ENCODE results near the gene GGA1. TPM values are rescaled to one million over a fixed set of nuclear protein-coding genes. Genes with fewer than 3 reads are reported as not detected.
A peak's percentile ranks its signal among the peaks of the same experiment; 100 is the strongest.

Gene GGA1
- polyA plus RNA-seq, 1 of the 3 experiments (the other 2 are of a cell fraction): 81.1 TPM

GRCh38 chr22:37681001-37681424, 72.4 kb downstream of the GGA1 start (continued):
- no peak for TF ChIP-seq REST (IDR thresholded peaks at IDR 0.05; ENCODE audit: low read depth, low read length)
- TF ChIP-seq RFX5 (IDR thresholded peaks at IDR 0.05; ENCODE audit: low read length): no peak
- no peak for TF ChIP-seq TEAD4 (IDR thresholded peaks at IDR 0.05; ENCODE audit: borderline replicate concordance, insufficient read depth)

GRCh38 chr22:37681556-37682049, 73.0 kb downstream of the GGA1 start:
- POLR2A ChIA-PET: interaction anchor here (0.6 to 2.0 kb wide), 7 partner anchors 10 to 73 kb away, joined by 3 to 6 read pairs (median 4); no protein-coding TSS in a partner anchor
- WGBS (ENCODE audit: low lambda C conversion rate): 12% methylated on average over 4 of the region's 6 CpGs
- H2AFZ ChIP-seq (ENCODE audit: low read depth): no peak overlapping the region
- TF ChIP-seq EZH2phosphoT487 (IDR thresholded peaks at IDR 0.05; ENCODE audit: borderline replicate concordance, low read depth) (no peak), RAD21 (IDR thresholded peaks at IDR 0.05; ENCODE audit: low read length) (peak; percentile 86), SMC3 (IDR thresholded peaks at IDR 0.05; ENCODE audit: low read depth, low read length) (peak; percentile 96), TCF12 (IDR thresholded peaks at IDR 0.05) (0 out of 2 replicates have a peak, but pooled peaks have one; percentile 1), IRF3 (IDR thresholded peaks at IDR 0.05; ENCODE audit: low read depth, low read length) (no peak), USF1 (IDR thresholded peaks at IDR 0.05; ENCODE audit: borderline replicate concordance, low read depth) (no peak), GABPA (IDR thresholded peaks at IDR 0.05; ENCODE audit: low read depth) (0 out of 2 replicates have a peak, but pooled peaks have one; percentile 8), CTCF (IDR thresholded peaks at IDR 0.05) (peak; percentile 89), MAX (IDR thresholded peaks at IDR 0.05; ENCODE audit: low read depth) (peak; percentile 62), ELF1 (IDR thresholded peaks at IDR 0.05) (no peak)
- peaks cover 55% of the 10 kb centered on the region for H3F3A ChIP-seq (replicated peaks; ENCODE audit: insufficient read depth)
- H3K36me3 ChIP-seq (replicated peaks in 1 of 2; ENCODE audit: control insufficient read depth in 1 of 2, insufficient read depth in 2 of 2, low read length in 1 of 2): peaks cover 17 to 25% of the 10 kb centered on the region in 2 experiments
- peak overlapping the region in 1 of 2 experiments; percentile 94; a peak in 2 of 4 replicates for H3K27ac ChIP-seq (ENCODE audit: low read depth in 2 of 2, low read length in 1 of 2)
- H3K4me1 ChIP-seq (ENCODE audit: control insufficient read depth in 1 of 2, insufficient read depth in 2 of 2, low read depth in 1 of 2, low read length in 1 of 2): peaks cover 6 to 10% of the 10 kb centered on the region in 2 experiments; a peak in 2 of 4 replicates
- H3K27me3 ChIP-seq (ENCODE audit: insufficient read depth): no peaks in the 10 kb centered on the region
- peak overlapping the region in 1 of 2 experiments; percentile 35; a peak in 1 of 4 replicates for H3K4me3 ChIP-seq (ENCODE audit: low read depth in 2 of 2, low read length in 1 of 2)
- H3K9ac ChIP-seq: no peak overlapping the region
- H4K20me1 ChIP-seq (ENCODE audit: insufficient read depth): peaks cover 45% of the 10 kb centered on the region
- H3K9me2 ChIP-seq: no peaks in the 10 kb centered on the region
- CTCF ChIA-PET: interaction anchor here (0.6 to 44.3 kb wide), 27 partner anchors 10 to 225 kb away, joined by 3 to 898 read pairs (median 5); partner anchors contain the start of genes GGA1, MICALL1, PDXP and SH3BP1
- no peaks in the 10 kb centered on the region for H3K9me3 ChIP-seq
- peaks cover 28% of the 10 kb centered on the region for H3K79me2 ChIP-seq (ENCODE audit: insufficient read depth)
- peak; percentile 82 for DNase-seq
- no peak overlapping the region; the same call in 1 of the 2 replicates for H3K4me2 ChIP-seq

Small RNA genes within 50 kb of the gene (small RNA-seq; reads per million reads assigned to genes)
- 0 reads per million in 7 experiments for gene RF00017
- 0 reads per million in 7 experiments for gene RN7SL385P

Other genes starting within 250 kb of the GGA1 start
- 2.4 and 2.8 TPM in 2 replicates for gene ELFN2, start 181.4 kb upstream of the GGA1 start, polyA plus RNA-seq (2012; rRNA removed)
- gene MFNG, start 122.5 kb upstream of the GGA1 start, polyA plus RNA-seq (2012; rRNA removed): 0.18 and 0.34 TPM in 2 replicates
- gene CARD10, start 89.4 kb upstream of the GGA1 start, polyA plus RNA-seq (2012; rRNA removed): 13.9 and 14.5 TPM in 2 replicates
- gene CDC42EP1, start 48.4 kb upstream of the GGA1 start, polyA plus RNA-seq (2012; rRNA removed): 11.5 and 24.9 TPM in 2 replicates
- gene LGALS2, start 28.7 kb upstream of the GGA1 start, polyA plus RNA-seq (2012; rRNA removed): not detected in 2 replicates
- gene SH3BP1, start 30.8 kb downstream of the GGA1 start, polyA plus RNA-seq (2012; rRNA removed): 8.6 and 8.9 TPM in 2 replicates
- 22.5 and 24.5 TPM in 2 replicates for gene PDXP, start 49.9 kb downstream of the GGA1 start, polyA plus RNA-seq (2012; rRNA removed)
- 9,680 and 12,045 TPM in 2 replicates for gene LGALS1, start 66.8 kb downstream of the GGA1 start, polyA plus RNA-seq (2012; rRNA removed)
- 48.2 and 52.2 TPM in 2 replicates for gene NOL12, start 77.5 kb downstream of the GGA1 start, polyA plus RNA-seq (2012; rRNA removed)
- 43.6 and 47.3 TPM in 2 replicates for gene TRIOBP, start 88.2 kb downstream of the GGA1 start, polyA plus RNA-seq (2012; rRNA removed)
- 20.3 and 24.2 TPM in 2 replicates for gene GCAT, start 199.1 kb downstream of the GGA1 start, polyA plus RNA-seq (2012; rRNA removed)
- gene GALR3, start 214.5 kb downstream of the GGA1 start, polyA plus RNA-seq (2012; rRNA removed): not detected in 2 replicates
- gene ANKRD54, start 235.5 kb downstream of the GGA1 start, polyA plus RNA-seq (2012; rRNA removed): 27.5 and 27.6 TPM in 2 replicates
- gene EIF3L, start 240.6 kb downstream of the GGA1 start, polyA plus RNA-seq (2012; rRNA removed): 478 and 642 TPM in 2 replicates